A673 (cell line): ENCODE results near the gene NOC4L. TPM values are rescaled to one million over a fixed set of nuclear protein-coding genes. Genes with fewer than 3 reads are reported as not detected.

ENCODE experiments used
- BruUV-seq: library from RNA; stranded (reverse); fragments of 400-500 nt; replicated peaks from 2 replicates; lab custom pipeline; 2021; lab: Mats Ljungman, UMichigan
- CTCF ChIA-PET: fragments of 300-600 bp; sonication (Branson Sonifier 250); formaldehyde crosslinking; loops from one replicate; lab custom pipeline; 2022; ENCODE audit warnings: antibody characterized with exemption; lab: Charles Lee
- POLR2A ChIA-PET: fragments of 300-600 bp; sonication (Branson Sonifier 250); formaldehyde crosslinking; loops from one replicate; lab custom pipeline; 2022; ENCODE audit warnings: antibody characterized with exemption; ENCODE audit not compliant: low non-redundant PET; lab: Charles Lee
- DNase-seq: peaks from one replicate; pipeline ENCODE4 v3.0.0-alpha.2; 2015; ENCODE audit warnings: low spot score
- H3K27ac ChIP-seq: fragments of 200-600 bp; sonication (generic); 2 replicates; pipeline ENCODE4 v1.5.1; 2016; ENCODE audit warnings: mixed run types, low read depth, mild to moderate bottlenecking, mixed read lengths, antibody characterized with exemption, low read length; ENCODE audit not compliant: poor library complexity, severe bottlenecking
- H3K27me3 ChIP-seq: fragments of 200-600 bp; sonication (generic); replicated peaks from 2 replicates; pipeline ENCODE4 v1.6.1; 2017; ENCODE audit warnings: mixed run types, low read depth, mild to moderate bottlenecking, mixed read lengths, antibody characterized with exemption, low read length; ENCODE audit not compliant: insufficient read depth, poor library complexity
- H3K36me3 ChIP-seq: fragments of 200-600 bp; sonication (generic); 2 replicates; pipeline ENCODE4 v1.6.1; 2016; ENCODE audit warnings: mixed run types, mild to moderate bottlenecking, mixed read lengths, antibody characterized with exemption, low read length; ENCODE audit not compliant: insufficient read depth, poor library complexity, severe bottlenecking
- H3K4me1 ChIP-seq: fragments of 200-600 bp; sonication (generic); 2 replicates; pipeline ENCODE4 v1.6.1; 2017; ENCODE audit warnings: mixed run types, mild to moderate bottlenecking, mixed read lengths, antibody characterized with exemption, low read length; ENCODE audit not compliant: insufficient read depth, poor library complexity, severe bottlenecking
- H3K4me3 ChIP-seq: fragments of 200-600 bp; sonication (generic); 2 replicates; pipeline ENCODE4 v1.5.1; 2016; ENCODE audit warnings: low read depth, mixed run types, mild to moderate bottlenecking, mixed read lengths, low read length; ENCODE audit not compliant: poor library complexity, severe bottlenecking
- H3K9me3 ChIP-seq: fragments of 200-600 bp; sonication (generic); 2 replicates; pipeline ENCODE4 v1.6.1; 2016; ENCODE audit warnings: mixed run types, low read depth, mild to moderate bottlenecking, mixed read lengths, antibody characterized with exemption, low read length; ENCODE audit not compliant: poor library complexity, severe bottlenecking
- CTCF ChIP-seq: fragments of 300-800, 200-600 bp; sonication (generic); conservative IDR thresholded peaks from 2 replicates; pipeline ENCODE4 v1.5.1; 2017; ENCODE audit warnings: low read depth, mild to moderate bottlenecking, antibody characterized with exemption, low read length, moderate library complexity, mixed read lengths
- EZH2 ChIP-seq: fragments of 200-600 bp; sonication (generic); IDR thresholded peaks from 2 replicates; pipeline ENCODE4 v1.6.1; 2017; ENCODE audit warnings: borderline replicate concordance, low read depth, mild to moderate bottlenecking, mixed read lengths, antibody characterized with exemption, low read length; ENCODE audit not compliant: poor library complexity, severe bottlenecking
- intact Hi-C: fragments of 100-400 bp; cut with micrococcal nuclease; formaldehyde crosslinking; loops from one replicate; pipeline ENCODE4 v1.10.0; 2022; ENCODE audit not compliant: unreplicated experiment
- total RNA-seq: library from RNA; stranded (reverse); gene quantifications from 2 replicates; pipeline ENCODE4 v1.2.3, GENCODE V29; 2021

Gene NOC4L
- total RNA-seq, 1 experiment from 2014 or later, result 46.9 TPM

DNA sequence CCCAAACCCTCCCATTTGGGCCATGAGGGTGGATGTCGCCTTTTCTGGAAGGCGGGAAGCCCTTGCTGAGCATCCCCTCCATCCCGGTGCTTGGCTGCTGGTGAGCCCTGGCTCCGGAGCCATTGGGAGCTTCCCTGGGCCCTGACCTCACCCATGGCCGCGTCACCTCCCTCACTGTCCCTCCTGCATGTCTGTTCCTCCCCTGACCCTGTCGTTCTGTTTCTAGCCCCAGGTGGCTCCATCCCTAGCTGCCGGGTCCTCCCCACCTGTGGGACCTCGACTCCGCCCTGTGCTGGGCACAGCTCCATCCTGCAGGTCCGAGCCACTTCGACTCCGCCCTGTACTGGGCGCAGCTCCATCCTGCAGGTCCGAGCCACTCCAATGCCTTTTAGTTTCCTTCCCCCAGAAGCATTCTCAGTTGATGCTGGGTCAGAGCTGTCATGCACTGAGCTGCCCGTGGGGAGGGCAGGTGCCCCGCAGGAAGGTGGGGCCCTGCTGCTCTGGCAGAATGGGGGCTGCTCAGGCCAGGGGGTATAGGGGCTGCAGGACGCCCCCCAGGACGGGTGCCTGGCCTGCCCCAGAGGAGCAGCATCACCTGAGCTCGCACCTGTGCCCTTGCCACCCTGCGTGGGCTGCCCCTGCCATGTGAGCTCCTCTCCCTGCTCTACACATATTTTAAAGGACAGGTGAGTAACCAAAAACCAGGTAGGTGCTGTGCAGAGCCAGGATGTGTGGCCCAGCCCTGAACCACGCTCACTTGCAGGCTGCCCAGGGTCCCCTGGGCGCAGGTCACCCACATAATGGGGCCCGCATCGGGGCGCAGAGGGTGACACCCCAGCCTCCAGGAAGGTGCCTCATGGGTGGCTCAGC lies 19.0 kb downstream of the NOC4L start:
- Histone ChIP-seq H3K4me1 (peaks cover 7% of the 10 kb centered on the region), H3K27ac (no peak overlapping the region), H3K9me3 (no peaks in the 10 kb centered on the region), H3K4me3 (peak overlapping the region; percentile 13), H3K36me3 (no peaks in the 10 kb centered on the region), H3K27me3 (no peaks in the 10 kb centered on the region)
- intact Hi-C loops, result no loop called here
- ChIA-PET POLR2A (interaction anchor here (0.6 kb wide), 1 partner anchor 210 kb away, joined by 8 read pairs; no protein-coding TSS in a partner anchor), CTCF (interaction anchor here (1.5 kb wide), 1 partner anchor 9 kb away, joined by 4 read pairs; no protein-coding TSS in a partner anchor)
- BruUV-seq, result no TSS peak
- TF ChIP-seq CTCF (no peak), EZH2 (no peak)
- DNase-seq, result no peak

DNA sequence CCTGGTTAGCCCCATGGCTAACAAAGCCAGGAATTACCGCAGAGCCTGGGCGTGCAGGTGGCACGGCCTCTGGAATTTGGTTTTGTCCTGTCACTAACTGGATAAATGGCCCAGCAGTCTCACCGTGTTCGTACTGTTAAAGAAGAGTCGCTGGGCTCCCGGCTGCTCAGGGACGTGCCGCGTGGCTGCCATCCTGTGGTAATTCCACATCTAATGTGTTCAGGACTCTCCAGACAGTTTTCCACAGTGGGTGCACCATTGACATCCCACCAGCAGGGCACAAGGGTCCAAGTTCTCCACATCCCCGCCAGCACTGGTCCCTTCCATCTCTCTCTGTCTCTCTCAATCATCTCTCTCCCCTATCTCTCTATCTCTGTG lies 19.6 kb downstream of the NOC4L start:
- peak; percentile 51 for DNase-seq
- Histone ChIP-seq H3K27me3 (no peaks in the 10 kb centered on the region), H3K36me3 (no peaks in the 10 kb centered on the region), H3K4me3 (no peak overlapping the region), H3K27ac (no peak overlapping the region), H3K9me3 (no peaks in the 10 kb centered on the region), H3K4me1 (peaks cover 7% of the 10 kb centered on the region)
- no TSS peak for BruUV-seq
- CTCF ChIA-PET, result no interaction called here
- intact Hi-C loops, result no loop called here
- POLR2A ChIA-PET, result interaction anchor here (0.6 kb wide), 1 partner anchor 209 kb away, joined by 8 read pairs; no protein-coding TSS in a partner anchor
- TF ChIP-seq CTCF (peak; percentile 34; the same call in 1 of the 2 replicates), EZH2 (no peak)

- H3K27me3 ChIP-seq, result no peaks in the 10 kb centered on the region
- CTCF ChIA-PET, result no interaction called here
- no TSS peak for BruUV-seq
These were observed 20.2 kb downstream of the NOC4L start for GRCh38 chr12:132164426-132164825.

More at GRCh38 chr12:132164426-132164825, 20.2 kb downstream of the NOC4L start:
- no peaks in the 10 kb centered on the region for H3K36me3 ChIP-seq
- H3K27ac ChIP-seq, result no peak overlapping the region
- H3K4me3 ChIP-seq, result no peak overlapping the region
- no peak for DNase-seq
- H3K4me1 ChIP-seq, result peaks cover 8% of the 10 kb centered on the region
- POLR2A ChIA-PET, result no interaction called here
- intact Hi-C loops, result no loop called here
- TF ChIP-seq EZH2, result no peak
- no peaks in the 10 kb centered on the region for H3K9me3 ChIP-seq
